Measurements from ENCODE around the gene MIER2. TPM values are rescaled to one million over a fixed set of nuclear protein-coding genes. Genes with fewer than 3 reads are reported as not detected.
"Not testable (repeated sequence)": the region's sequence is repeated elsewhere in the genome, so short reads cannot be mapped to it uniquely, and the experiment has no call there.

The MIER2 gene
- polyA plus RNA-seq, 3 donors: 7.8 to 26.9 (median 22.3) TPM

DNA sequence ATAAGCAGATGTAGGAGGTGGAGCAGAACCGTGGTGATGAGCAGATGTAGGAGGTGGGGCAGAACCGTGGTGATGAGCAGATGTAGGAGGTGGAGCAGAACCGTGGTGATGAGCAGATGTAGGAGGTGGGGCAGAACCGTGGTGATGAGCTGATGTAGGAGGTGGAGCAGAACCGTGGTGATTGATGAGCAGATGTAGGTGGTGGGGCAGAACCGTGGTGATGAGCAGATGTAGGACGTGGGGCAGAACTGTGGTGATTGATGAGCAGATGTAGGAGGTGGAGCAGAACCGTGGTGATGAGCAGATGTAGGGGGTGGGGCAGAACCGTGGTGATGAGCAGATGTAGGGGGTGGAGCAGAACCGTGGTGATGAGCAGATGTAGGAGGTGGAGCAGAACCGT lies 37.3 kb upstream of the MIER2 start:
- not testable (repeated sequence) for H3K27ac ChIP-seq (ENCODE audit: low read depth, low read length)
- WGBS, 3 donors: 65 to 83% (median 71%) methylated on average over 11 of the region's 11 CpGs

DNA sequence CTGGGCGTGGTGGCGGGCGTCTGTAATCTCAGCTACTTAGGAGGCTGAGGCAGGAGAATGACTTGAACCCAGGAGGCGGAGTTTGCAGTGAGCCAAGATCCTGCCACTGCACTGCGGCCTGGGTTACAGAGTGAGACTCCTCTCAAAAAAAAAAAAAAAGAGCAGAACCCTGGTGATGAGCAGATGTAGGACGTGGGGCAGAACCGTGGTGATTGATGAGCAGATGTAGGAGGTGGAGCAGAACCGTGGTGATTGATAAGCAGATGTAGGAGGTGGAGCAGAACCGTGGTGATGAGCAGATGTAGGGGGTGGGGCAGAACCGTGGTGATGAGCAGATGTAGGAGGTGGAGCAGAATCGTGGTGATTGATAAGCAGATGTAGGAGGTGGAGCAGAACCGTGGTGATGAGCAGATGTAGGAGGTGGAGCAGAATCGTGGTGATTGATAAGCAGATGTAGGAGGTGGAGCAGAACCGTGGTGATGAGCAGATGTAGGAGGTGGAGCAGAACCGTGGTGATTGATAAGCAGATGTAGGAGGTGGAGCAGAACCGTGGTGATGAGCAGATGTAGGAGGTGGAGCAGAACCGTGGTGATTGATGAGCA lies 36.1 kb upstream of the MIER2 start:
- not testable (repeated sequence) for H3K27ac ChIP-seq (ENCODE audit: low read depth, low read length)
- 61 to 81% (median 77%) methylated on average over 11 to 12 of the region's 17 CpGs for WGBS, 3 donors

DNA sequence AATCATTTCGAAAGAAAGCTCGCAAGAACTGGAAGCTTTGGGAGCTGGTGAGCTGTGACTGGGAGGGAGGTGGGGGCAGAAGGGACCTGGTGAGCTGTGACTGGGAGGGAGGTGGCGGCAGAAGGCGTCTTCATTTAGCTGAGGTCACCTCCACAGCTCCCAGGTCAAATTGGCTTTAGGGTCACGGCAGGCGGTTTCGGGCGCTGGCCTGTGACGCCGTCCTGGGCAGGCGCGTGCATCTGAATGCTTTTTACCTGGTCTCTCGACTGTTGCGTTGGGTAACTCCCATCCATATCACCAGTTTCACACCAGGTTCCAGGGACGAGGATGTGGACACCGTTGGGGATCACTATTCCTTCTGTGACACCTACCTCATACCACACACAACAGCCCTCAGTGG lies 35.2 kb upstream of the MIER2 start:
- H3K27ac ChIP-seq (ENCODE audit: low read depth, low read length): no peak overlapping the region
- WGBS, 3 donors: 85 to 92% (median 91%) methylated on average over 16 of the region's 16 CpGs

DNA sequence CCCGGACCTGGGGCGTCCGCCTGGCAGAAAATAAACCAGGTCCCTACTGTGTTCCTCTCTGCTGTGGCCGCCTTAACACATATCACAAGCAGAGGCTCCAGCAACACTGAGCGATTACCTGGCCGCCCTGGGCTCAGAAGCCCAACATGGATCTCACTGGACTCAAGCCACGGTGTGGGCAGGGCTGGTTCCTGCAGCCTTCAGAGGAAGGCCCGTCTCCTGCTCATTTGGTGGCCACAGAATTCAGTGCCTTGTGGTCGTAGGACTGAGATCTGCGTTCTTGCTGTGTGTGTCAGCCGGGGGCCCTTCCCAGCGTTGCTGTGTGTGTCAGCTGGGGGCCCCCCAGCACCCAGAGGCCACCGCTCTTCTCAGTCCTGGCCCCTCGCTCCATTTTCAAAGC lies 34.1 kb upstream of the MIER2 start:
- H3K27ac ChIP-seq (ENCODE audit: low read depth, low read length): no peak overlapping the region
- 83 to 88% (median 87%) methylated on average over 14 of the region's 14 CpGs for WGBS, 3 donors

DNA sequence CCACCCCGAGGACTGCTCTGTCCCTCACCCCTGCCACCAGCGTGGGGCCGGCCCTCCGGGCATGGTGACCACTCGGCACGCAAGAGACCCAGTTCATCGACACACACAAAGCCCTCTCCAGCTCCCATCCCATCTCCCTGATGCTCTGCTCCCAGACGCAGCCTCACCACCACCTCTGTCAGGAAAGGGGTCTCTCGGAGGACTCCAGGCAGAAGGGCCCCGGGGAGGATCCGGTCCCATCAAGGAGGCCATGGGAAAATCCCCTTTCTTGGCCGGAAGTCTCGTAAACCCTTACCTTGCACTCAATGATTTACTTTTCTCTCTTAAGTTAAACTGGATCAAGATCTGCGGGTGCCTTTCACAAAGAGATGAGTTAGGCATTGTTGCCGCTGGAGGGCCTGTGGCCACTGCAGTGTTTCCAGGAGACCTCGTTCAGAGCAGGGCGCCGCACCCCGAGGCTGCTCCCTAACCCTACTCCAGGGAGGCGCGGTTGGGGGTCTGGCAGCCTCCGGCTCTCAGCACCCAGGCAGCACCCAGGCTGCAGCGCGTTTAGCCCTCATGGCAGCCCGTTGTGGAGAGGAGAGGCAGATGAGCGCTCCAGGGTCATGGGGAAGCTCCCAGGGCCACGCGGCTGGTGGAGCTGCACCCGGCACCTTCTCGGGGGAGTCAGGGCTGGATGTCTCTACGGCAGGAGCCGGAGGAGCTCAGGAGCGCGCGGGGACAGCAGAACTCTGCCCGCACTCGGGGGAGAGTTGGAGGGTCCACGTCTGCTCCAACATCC lies 33.4 kb upstream of the MIER2 start:
- H3K27ac ChIP-seq (ENCODE audit: low read depth, low read length): no peak overlapping the region
- WGBS, 3 donors: 54 to 73% (median 58%) methylated on average over 38 of the region's 38 CpGs

DNA sequence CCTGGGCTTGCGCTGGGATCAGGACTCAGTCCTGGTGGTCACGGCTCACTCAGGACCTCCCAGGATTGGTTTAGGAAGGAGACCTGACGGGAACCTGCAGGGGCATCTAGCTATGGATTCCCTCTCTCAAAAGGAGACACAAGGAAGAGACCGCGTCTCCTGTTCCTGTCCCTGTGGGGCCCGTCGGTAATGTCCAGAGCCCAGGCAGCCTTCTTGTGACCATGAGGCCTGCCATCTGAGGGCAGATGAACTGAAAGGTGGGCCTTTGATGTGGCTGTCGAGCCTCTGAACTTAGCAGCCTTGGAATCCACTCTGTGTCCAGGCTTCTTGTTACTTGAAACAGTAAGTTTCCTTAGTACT lies 31.5 kb upstream of the MIER2 start:
- WGBS, 3 donors: 84 to 93% (median 92%) methylated on average over 8 of the region's 8 CpGs
- H3K27ac ChIP-seq (ENCODE audit: low read depth, low read length): no peak overlapping the region

DNA sequence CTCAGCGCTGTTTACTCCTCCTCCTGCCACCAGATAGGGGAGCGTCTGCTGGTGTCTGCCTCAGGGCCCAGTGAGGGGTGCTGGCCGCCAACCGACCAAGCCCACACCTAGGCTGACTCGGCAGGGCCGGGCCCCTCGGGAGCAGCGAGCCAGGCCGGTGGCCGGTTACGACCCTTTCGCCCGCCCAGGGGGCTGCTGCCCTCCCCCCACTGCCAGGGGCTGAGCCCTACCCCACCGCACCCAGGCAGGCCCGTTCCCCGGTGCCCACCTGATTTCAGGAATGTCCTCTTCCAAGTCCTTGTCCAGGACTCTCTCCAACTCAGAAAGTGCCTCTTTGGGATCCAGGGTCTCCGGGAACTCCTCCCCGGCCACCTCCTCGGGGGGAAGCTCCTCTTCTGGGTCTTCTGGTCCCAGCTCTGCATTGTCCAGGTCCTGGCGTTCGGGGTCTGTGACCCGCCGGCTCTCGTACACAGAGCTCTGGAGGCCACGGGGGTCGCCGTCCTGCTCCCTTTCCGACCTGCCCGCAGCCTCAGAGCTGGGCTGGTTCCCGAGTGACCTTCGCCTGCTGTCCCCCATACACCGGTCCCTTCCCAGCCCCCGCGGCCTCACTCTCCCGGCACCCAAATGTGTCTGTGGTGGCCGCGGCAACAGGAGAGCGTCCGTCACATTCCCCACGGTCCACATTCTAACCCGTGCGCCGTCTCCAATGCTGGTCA lies 31.0 kb upstream of the MIER2 start:
- WGBS, 3 donors: 69 to 81% (median 80%) methylated on average over 40 to 43 of the region's 43 CpGs
- H3K27ac ChIP-seq (ENCODE audit: low read depth, low read length): no peak overlapping the region

DNA sequence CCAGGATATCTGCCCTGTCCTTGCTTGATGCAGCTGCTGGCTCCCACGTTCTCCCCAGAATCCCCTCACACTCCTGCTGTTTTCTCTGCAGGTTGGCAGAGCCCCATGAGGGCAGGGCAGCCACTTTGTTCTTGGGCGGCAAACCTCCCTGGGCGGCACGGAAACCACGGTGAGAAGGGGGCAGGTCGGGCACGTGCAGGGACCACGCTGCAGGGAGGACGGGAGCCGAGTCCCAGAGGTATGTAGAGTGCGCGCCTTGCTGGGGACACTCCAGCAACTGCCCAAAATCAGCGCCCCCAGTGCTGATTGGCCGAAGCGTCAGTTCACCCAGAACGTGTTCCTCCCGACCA lies 30.3 kb upstream of the MIER2 start:
- 54 to 76% (median 72%) methylated on average over 17 of the region's 17 CpGs for WGBS, 3 donors
- H3K27ac ChIP-seq (ENCODE audit: low read depth, low read length): no peak overlapping the region

DNA sequence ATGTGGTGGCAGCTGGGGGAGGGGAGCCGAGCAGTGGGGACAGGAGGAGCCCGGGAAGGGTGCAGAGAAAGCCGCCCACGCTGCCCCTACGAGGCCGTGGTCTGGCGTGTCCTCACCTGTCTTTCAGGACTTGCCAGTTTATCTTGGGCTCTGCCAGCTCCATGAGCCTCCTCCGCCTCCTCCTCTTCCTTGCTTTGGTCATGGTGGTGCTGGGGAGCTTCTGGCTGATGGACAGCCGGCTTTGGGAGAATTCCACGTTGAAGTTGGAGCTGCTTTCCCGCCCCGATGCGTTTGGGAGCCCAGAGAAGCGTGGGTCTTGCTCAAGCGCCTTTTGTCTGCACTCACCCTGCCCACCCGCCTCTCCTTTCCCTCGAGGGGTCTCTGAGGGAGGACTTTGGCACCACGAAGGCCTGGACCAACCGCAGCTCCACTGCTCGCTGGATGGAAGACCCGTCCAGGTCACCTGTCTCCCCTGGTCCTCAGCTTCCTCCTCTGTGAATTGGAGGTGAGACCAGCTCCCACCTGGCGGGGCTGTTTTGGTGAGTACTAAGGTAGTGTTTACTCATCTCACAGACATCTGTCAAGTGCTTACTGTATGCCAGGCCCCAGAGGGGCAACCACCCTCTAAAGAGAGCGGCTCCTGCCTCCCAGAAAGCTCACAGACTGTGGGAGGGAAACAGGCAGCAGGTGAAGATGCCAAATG lies 29.7 kb upstream of the MIER2 start:
- H3K27ac ChIP-seq (ENCODE audit: low read depth, low read length): no peak overlapping the region
- 59 to 75% (median 73%) methylated on average over 22 to 23 of the region's 23 CpGs for WGBS, 3 donors

DNA sequence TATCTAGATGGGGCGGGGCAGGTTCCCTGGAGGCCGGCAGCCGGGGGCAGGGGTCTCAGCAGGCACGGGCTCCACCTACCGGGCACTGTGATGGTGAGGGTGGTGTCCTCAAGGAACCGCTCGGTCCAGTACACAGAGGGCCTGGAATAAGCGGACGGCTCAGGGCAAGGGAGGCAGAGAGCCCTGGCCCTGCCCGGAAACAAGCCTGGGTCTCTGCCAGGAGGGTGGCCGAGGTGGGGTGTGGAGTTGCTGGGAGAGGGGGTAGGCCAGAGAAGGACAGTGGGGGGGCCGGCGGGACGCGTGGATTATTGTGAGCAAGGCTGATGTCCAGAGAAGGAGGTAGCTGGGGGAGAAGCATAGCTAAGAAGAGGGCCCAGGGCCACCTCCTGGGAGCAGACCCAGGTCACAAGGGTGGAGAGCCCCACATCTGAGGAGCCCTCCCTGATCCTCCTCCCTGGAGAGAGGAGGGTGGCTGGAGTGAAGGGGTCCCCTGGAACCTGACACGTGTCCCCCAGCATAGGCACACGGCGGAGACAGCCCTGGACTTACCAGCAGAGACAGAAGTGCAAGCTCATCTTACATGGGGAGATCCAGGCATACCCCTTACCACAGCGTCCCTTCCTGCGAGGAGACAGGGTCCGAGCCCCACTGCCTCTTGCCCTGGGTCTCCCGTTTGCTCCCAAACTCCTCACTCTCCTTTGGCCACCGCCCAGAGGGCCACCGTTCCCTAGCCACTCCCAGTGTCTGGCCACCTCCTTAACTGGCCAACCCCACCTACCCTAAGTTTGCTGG lies 29.0 kb upstream of the MIER2 start:
- 66 to 81% (median 76%) methylated on average over 24 of the region's 24 CpGs for whole genome bisulfite sequencing, 3 donors
- no peak overlapping the region for H3K27ac ChIP-seq (ENCODE audit: low read depth, low read length)

DNA sequence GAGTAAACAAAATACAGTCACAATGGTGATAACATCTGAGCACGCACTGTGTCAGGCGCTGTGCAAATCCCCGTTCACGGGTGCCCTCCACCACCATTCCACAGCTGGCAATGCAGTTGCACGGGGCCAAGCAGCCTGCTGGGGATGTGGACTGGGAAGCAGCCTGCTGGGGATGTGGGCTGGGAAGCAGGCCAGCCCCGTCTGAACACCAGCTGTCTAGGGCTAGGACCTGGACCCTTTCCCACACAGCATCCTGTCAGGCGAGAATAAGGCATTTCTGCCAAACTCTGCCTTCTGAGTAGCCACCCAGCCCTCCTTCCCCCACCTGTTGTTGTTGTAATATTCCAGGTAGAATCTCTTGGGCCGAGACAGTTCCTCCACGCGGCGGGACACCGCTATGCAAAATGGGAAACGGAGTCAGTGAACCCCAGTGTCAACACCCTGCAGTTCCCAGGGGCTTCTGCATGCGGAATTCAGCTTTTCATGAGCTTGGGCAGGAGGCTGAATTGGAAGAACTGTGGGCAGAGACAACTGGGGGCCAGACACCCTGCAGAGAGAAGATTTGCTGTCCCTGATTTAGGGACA lies 27.8 kb upstream of the MIER2 start:
- WGBS, 3 donors: 37 to 42% (median 41%) methylated on average over 14 of the region's 14 CpGs

DNA sequence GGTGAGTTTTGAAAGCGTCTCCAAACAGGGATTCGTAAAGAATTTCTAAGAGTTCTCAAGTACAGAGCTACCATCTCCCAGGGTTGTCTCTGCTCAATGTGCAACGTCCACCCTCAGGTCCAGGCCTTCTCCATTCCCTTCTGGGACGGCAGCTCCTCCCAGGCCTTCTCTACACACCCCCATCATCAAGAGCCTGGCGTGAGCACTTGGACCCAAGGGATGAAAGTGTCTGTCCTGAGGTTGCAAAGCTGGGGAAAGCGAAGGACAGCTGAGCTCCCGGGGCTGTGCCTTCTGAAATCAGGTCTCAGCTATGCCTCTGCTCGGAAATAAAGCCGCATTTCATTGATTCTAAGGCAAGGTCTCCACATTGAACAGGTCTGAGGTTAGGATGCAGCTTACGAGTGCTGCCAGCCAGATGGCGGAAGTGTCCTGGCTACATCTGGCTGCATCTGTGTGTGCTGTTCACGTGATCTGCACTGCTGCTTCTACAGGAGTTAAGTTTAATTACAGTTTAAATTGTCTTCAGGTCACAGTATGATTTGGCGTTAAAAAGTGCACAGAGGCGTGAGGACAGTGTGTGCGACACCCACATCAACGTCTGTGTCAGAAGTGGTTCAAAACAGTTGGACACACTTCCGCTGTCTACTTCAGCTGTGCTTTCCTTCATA lies 27.0 kb upstream of the MIER2 start:
- no peak overlapping the region for H3K27ac ChIP-seq (ENCODE audit: low read depth, low read length)
- WGBS, 3 donors: 56 to 66% (median 59%) methylated on average over 17 of the region's 17 CpGs

More for the DNA sequence above, 27.8 kb upstream of the MIER2 start:
- H3K27ac ChIP-seq (ENCODE audit: low read depth, low read length): no peak overlapping the region

DNA sequence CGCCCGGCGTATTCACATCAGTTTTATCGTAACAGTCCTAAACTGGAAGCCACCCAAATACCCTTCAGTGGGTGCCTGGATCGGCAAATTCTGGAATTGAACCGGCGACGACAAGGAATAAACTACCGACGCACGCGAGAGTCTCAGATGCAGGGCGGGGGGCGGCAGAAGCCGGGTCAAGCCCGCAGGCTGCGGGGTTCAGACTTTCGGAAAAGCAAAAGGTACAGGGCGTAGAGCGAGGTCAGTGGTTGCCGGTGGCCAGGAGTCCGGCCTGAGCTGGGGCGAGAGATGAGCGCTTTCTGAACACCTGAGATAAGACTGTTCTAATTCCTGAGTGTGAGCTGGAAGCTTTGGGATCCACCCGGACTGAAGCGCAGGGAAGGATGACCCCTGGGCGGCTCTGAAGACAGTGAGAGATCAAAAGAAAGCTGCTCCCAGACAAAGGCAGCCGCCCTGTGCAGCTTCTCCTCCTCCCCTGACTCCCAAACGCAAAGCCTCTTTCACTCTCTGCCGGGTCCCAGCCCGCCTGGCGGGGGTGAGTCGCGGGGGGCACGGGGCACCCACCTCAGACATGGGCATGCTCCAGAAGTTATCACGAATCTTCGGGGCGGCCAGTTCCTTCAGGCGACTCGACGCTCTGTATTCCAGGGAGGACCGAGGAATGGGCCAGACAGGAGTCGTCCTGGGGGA lies 26.2 kb upstream of the MIER2 start:
- H3K27ac ChIP-seq (ENCODE audit: low read depth, low read length): no peak overlapping the region
- 85 to 88% (median 88%) methylated on average over 43 of the region's 43 CpGs for WGBS, 3 donors

DNA sequence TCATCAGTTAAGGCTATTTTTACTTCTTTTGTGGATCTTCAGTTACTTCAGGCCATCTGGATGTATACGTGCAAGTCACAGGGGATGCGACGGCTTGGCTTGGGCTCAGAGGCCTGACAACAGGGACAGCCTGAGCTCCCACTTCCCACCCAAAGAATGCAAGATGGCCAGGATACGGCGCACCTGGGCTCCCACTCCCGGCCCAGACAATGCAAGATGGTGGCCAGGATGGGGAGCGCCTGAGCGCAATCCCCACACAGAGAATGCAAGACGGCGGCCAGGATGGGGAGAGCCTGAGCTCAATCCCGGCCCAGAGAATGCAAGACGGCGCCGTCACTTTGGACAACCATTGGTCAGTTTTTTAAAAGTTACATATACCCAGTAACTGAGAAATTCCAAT lies 25.3 kb upstream of the MIER2 start:
- 91 to 95% (median 94%) methylated on average over 14 of the region's 14 CpGs for WGBS, 3 donors
- no peak overlapping the region for H3K27ac ChIP-seq (ENCODE audit: low read depth, low read length)

DNA sequence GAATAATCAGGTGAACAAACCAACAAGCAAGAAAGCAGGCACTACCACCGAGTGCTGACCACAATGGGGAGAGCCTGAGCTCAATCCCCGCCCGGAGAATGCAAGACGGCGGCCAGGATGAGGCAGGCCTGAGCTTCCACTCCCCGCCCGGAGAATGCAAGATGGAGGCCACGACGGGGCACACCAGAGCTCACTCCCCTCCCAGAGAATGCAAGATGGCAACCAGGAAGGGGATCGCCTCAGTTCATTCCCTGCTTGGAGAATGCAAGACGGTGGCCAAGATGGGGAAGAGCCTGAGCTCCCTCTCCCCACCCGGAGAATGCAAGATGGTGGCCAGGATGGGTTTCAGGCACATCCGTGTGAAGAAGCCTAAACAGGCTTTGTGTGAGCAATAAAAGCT lies 24.7 kb upstream of the MIER2 start:
- WGBS, 3 donors: 74 to 90% (median 88%) methylated on average over 13 of the region's 13 CpGs

DNA sequence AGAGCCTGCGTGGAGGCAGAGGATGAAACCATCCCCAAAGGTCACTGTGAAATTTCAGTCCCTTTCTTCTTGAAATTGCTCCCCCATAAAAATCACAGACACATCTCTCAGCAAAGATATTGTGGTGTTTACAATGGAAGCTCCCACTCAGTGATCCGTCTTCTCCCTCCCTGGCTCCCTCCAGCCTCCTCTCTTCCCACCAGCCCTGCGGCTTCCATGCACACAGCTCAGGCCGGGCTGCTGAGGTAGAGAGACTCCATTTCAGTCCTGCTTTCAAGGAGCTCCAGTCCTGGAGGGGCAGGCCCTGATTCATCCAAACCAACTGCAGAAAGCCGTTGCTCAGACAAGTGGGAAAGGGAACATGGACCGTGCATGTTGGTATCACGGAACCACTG lies 24.0 kb upstream of the MIER2 start:
- H3K27ac ChIP-seq (ENCODE audit: low read depth, low read length): no peak overlapping the region
- 59 to 73% (median 64%) methylated on average over 7 of the region's 7 CpGs for whole genome bisulfite sequencing, 3 donors

More for the DNA sequence above, 24.7 kb upstream of the MIER2 start:
- no peak overlapping the region for H3K27ac ChIP-seq (ENCODE audit: low read depth, low read length)

All from adipose tissue (tissue), 3 donors.